HK-2 (cell line): ENCODE results near the gene TH.

ENCODE experiments used
- DNase-seq: peaks from one replicate; pipeline ENCODE4 v3.0.0-alpha.2; 2018; ENCODE audit not compliant: unreplicated experiment

TH gene

DNA sequence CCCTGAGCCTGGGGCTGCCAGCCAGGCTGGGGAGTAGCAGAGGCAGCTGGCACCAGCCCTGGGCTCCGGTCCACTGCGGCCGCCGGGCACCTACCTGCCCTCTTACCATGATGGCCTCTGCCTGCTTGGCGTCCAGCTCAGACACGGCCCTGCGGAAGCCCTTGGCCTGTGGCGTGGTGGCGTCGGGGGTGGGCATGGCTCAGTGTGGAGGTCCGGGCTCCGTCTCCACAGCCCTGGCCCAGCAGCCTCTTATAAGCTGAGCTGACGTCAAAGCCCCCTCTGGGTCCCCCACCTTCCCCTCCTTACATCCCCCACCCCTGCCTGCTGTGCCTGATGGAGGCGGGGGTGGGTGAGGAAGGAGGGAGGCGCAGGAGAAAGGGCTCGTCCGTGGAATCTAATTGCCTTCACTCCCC lies at the start of gene TH:
TSS of gene TH (minus strand) at position 225 of the 413 bp plus-strand sequence. CDS start at position 196, 29 bp downstream.
- no peak for DNase-seq

DNA sequence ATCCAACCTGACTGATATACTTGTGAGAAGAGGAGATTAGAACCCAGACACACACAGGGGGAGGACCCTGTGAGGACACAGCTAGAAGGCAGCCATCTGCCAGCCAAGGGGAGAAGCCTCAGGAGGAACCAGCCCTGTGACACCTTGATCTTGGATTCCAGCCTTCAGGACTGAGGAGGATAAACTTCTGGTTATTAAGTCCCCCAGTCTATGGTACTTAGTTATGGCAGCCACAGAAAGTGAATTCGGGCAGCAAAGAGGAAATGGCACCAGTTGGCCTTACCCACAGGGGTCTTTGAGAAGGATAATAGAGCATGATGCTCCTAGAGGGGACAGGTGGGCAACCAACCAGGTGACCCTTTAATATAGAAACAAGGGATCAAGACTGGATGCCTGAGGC lies 49.4 kb upstream of the TH start:
- DNase-seq = no peak

DNA sequence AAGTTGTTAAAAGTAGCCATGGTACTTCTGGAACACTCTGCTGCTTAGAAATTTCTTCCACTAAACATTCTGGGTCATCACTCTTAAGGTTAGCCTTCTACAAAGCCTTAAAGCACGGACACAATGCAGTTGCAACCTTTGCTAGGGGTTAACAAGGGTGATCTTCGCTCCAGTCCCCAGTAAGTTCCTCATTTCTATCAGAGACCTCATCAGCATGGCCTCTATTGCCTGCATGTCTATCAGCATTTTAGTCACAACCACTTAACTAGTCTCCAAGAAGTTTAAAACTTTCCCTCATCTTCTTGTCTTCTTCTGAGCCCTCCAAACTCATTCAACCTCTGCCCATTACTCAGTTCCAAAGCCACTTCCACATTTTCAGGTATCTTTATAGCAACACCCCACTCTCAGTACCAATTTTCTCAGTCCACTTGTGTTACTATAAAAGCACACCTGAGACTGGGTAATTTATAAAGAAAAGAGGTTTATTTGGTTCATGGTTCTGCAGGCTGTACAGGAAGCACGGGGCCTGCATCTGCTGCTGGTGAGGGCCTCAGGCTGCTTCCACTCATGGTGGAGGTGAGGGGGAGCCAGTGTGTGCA lies 48.7 kb upstream of the TH start:
- no peak for DNase-seq

DNA sequence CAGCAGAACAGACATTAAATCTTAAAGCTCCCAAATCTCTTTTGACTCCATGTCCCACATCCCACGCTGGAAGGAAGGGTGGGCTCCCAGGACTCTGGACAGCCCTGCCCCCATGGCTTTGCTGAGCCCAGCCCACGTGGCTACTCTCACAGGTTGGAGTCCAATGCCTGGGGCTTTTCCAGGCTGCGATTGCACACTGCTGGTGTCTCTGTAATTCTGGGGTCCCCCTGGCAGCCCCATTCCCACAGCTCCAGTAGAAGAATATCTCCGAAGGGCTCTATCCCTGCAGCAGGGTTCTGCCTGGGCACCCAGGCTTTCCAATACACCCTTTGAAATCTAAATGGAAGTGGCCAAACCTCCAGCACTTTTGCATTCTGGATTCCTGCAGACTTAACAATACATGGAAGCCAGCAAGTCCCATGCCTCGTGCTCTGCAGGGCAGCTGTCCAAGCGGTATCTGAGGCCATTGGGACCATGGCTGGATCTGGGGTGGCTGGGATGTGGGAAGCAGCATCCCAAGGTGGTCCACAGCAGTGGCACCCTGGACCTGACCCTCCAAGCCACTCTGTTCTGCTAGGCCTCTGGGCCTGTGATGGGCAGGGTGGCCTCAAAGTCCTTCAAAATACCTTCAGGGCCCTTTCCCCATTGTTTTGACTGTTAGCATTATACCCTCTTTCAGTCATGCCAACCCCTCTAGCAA lies 47.9 kb upstream of the TH start:
- no peak for DNase-seq

DNA sequence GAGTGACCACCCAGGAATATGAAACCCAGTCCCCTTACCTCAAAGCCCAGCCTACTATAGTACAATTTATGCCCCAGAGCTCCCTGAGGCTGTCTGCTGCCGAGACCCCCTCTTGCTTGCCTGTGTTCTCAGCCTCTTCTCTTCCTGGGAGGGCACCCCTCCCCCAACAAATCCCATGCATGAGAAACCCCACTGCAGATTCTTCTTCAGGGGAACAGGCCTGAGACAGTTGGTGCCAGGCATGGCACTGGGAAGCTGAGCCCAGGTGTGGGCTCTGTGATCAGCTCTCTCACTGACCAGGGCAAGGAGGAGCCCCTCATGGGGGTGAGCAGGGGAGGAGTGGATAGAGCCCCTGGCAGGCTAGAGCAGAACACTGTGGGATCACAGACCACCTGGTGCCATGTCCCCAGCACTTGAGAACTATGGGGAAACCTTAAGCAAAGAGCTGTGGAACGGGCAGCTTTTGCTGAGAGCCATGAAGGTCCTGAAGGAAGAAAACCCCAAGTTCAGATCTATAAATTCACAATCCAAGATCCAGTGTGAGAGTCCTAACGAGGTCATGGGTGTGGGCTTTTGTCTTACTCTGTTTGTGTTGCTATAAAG lies 46.5 kb upstream of the TH start:
- no peak for DNase-seq

DNA sequence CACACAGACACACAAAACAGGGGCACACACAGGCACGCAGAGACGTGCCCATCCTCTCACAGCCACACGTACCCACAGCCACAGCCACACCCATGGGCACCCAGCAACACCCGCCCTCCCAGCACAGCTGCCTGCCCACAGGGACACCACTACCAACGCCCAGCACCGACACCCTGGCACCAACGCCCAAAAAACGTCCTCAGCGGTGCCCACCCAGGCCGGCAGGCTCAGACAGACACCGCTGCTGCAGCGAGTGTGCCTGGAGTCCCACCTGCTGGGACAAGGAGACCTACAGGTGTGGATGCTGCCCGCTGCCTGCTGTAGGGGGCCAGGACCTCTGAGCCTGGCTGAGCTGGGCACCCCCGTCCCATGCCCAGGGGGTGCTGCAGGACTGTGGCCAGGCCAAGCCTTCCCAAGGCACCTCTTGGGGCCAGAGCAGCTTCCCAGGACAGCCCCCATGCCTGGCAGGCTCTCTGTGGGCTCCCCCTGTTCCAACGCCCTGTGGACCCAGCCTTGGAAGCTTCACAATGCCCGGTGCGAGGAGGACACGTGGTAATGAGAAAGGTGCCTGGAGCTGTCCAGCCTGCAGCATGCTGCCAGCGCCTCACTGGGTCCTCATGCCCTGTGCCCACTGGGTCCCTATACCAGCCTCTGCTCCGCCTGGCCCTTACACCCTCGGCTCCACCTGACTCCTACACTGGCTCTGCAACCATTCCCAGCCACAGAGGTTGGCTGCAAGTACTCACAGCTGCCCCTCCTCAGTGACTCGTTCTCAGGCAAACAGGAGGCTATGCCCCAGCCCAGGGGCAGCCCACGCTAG lies 45.8 kb upstream of the TH start:
- no peak for DNase-seq

DNA sequence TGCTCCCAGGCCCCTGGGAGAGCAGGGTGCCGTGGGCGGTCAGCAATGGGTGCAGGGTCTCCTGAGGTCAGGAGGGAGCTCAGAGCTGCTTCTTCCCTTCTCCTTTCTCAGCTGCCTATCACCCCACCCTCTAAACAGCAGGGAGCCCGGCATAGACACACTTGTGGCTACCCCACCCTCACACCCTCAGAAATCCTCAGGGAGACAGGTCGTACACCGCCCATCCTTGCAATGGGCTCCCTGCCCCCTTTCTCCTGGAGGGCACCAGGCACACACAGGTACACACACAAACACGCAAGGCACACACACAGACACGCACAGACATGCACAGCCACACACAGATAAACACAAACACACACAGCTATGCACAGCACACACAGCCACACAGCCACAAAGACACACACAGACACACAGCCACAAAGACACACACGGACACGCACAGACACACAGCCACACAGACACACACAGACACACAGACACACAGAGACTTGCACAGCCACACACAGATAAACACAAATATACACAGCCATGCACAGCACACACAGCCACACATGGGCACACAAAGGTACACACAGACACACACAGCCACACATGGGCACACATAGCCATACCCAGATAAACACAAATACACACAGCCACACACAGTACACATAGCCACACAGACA lies 44.9 kb upstream of the TH start:
- DNase-seq = no peak

DNA sequence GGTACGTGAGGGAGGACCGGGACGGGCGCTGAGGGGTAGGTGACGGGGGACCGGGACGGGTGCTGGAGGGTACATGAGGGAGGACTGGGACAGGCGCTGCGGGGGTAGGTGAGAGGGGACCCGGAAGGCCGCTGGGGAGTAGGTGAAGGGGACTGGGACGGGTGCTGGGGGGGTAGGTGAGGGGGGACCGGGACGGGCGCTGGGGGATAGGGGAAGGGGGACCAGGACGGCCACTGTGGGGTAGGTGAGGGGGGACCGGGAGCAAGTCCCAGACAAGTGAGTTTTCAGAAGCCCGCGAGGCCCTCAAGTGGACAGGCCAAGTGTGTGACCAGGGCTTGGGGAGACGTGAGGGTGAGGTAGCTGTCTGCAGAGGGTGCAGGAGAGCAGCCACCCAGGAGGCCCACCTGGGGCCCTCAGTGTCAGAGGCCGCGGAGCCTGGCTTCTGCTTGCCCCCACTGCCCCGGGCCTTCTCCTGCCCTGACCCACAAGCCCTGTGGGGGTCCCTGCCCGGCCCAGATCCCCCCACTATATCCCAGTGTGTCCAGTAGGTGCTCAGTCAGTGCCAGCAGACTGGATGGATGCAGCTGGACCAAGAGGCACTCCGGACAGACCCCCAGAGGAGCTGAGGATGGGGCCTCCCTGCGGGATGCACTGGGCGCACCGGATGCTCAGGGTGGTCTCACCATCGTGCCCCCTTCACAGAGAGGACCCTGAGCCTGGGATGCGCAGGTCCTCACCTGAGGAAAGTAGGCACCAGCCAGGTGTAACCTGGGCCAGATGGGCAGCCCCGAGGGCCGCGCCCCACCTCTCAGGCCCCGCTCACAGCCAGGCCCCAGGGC lies 44.2 kb upstream of the TH start:
- DNase-seq = no peak

DNA sequence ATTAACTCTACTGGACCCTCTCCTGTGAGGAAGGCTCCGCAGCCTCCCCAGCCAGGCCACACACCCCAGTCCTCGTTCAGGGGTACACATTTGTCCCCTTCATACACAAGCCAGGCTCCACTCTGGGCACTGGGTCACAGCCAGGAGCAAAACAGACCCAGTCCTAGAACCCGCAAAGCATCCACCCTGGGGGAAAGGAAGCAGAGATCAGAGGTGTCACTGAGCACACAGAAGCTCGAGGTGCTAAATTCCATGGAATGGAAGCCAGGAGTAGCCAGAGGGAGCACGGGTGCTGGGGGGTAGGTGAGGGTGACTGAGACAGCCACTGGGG lies 43.6 kb upstream of the TH start:
- DNase-seq = no peak

DNA sequence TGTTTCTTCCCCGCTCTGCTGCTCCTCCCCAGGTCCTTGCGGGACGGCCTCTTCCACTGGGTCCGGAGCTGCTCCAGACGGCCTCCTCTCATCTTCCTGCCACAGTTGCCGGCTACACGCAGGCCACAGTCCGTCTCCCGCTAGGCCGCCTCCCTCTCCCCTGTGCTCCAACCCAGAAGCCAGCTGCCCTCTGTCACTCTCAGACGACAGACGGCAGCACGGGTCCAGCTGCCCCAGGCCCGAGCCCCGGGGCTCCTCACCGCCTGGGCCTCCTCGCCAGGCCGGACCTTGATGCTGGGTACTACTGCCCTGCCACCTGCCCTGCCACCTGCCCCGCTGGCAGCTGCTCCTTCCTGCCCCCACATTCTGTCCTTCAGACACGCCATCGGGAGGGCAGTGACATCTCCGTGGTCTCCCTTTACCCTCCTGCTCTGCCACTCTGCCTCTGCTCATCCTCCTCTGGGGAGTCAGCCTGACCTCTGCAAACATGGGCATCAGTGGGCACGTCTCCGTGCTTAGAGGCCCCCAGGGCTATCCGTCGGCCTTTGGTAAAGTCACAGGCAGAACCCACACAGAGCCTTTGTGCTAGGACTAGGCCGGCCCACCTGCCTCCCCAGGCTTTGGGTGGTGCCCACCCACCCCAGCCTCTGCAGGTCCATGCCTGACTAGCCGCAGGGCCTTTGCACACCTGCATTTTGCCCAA lies 43.1 kb upstream of the TH start:
- DNase-seq = no peak

DNA sequence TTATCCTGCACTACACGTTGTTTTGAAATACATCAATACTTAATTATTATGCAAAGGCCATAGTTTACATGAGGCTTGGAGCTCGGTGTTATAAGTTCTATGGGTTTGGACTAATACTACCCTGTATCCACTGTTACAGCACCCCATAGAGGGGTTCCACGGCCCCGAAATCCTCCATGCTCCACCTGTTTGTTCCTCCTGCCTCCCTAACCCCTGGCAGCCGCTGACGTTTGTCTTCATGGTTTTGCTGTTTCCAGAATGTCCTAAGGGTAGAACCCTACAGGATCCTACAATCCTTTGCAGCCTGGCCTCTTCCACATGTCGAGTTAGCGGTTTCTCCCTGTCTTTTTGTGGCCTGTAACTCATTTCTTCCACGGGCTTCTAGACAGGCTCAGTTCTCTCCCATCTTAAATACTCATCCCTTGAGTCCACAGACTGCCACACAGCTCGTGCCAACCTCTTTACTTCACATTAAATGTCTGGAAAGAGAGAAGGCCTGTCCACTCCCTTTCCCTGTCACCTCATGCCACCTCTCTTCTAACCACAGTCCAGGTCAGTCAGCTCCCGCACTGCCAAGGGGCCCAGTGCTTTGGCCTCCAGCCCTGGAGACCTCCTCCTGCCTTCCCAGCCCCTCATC lies 42.4 kb upstream of the TH start:
- DNase-seq = no peak

DNA sequence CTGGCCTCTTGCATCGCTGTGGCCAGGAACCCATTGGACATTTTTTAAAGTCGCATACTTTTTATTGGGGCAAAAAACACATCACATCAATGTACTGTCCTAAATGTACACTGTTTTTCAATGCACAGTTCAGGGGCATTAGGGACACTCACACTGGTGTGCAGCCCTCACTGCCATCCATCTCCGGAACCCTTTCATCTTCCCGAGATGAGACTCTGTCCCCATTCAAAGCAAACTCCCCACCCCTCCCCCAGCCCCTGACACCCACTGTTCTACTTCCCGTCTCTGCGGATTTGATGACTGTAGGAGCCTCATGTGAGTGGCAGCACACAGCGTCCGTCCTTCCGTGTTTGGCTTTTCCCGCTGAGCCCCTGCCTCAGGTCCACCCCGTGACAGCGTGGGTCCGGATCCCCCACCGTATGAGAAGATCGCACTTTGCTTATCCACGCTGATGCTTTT lies 41.8 kb upstream of the TH start:
- no peak for DNase-seq

DNA sequence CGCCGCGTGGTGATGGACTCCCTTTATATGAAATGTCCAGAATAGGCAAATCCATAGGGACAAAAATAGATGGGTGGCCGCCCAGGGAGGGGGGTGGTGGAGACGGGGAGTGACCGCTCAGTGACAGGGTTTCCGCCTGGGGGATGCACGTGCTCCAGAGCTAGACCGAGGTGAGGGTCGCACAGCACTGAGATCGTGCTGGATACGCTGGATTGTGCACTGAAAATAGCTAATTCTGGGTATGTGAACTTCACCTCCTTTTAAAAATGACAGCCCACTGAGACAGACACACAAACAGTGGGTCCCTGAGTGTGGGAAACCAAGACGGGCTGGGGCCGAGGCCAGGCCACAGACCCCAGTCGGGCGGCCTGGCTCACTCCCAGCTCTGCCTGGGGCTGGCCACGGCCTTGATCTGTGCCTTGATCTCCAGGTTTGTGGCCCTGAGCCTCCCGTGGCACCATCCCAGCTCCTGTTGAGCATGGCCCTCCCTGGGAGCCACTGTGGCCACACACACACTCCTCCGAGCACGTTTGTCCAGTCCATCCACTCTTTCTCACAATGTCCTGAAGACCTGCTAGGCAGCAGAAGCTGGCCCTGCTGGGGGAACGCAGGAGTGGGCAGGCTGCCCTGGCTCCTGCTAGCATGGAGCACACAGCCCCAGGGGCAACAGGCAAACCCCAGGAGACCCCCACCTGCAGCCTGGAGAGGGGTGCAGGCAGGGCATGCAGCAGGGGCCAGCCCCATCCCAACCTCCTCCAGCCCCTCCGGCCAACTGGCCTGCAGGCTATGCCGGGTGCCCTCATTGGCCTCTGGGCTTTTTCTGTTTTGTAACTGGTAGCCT lies 41.0 kb upstream of the TH start:
- DNase-seq = no peak

DNA sequence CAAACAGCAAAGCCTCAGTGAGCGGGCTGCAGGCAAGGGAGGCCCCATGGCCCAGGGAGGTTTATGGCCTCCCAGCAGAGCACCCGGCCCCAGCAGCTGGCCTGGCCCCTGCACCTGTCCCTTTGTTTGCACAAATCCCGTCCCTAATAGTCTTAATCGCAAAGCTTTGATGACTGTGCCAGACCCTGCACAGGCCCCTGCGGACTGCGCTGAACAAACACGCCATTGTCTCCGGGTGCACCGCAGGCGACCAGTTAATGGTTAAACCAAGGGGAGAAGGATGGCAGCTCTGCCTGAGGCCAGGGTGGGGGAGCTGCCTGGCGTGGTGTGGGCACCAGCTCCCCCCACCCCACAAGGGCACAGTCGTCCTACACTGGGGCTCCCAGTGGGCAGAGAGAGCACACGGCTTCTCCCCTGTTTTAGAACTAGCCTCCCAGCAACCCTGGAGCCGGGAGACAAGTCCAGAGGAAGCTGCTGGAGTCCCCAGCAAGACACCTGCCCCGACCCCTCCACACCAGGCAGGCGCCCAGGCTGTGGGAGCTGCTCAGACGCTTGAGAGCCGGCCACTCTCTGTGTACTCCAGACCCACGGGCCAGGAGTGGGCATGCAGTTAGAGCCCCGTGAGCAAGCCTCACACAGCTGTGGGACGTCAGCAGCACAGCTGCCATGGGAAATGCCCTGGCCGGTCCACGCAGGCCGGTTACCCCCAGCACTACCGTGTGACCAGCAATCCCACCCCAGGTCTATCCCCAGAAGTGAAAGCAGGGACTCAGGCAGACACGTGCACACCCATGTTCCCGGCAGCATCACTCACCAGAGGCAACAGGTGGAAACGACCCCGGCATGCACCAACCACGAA lies 39.7 kb upstream of the TH start:
- DNase-seq = no peak

DNA sequence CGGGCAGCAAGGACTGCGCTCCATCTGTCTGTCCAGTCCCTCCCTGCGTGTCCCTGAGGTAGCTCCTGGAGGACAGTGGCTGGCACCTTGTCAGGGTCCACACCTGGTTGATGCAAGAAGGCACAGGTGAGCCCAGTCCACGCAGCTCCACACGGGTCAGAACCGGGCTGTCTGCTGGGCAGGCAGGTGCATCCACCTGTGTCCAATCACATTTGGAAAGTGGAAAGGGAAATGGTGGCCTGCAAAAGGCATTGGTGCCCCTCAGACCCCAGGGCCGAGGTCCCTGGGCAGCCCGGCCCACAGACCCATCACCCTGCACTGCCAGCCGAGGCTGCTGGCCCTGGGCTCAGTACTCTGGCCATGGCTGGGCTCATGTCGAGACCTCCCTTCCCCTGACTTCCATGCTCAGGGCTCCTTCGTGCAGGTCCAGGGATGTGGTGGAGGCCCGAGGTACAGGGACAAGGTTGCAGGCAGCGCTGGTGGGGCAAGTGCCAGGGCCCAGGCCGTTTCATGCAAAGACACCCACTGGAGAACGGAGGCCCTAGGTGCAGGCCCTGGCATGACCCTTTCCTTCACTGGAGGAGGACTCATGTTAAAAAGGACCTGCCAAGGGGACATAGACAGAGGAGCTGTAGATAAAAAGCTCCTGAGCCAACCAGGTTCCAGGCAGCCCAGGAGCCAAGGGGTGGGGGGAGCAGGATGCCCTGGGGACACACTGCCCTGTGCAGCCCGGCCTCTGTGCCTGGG lies 38.9 kb upstream of the TH start:
- DNase-seq = no peak

DNA sequence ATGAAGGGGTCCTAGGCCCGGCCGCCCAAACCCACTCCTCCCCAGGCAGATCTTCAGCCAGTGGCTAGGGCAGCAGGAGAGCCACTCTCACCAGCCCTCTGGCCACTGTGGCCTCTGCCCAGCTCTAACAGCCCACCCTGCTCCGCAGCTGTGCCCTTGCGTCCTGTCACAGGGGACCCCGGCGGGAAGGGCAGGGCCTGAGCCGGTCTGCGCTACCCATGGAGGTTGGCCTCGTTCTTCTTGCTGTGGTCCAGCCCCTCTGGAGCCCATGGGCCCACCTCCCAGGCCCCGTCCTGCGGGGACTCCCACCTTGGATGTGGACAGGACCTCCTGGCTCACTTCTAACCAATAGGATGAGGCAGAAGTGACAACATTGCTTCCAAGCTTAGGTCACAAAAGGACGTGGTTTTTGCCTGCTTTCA lies 38.3 kb upstream of the TH start:
- no peak for DNase-seq

DNA sequence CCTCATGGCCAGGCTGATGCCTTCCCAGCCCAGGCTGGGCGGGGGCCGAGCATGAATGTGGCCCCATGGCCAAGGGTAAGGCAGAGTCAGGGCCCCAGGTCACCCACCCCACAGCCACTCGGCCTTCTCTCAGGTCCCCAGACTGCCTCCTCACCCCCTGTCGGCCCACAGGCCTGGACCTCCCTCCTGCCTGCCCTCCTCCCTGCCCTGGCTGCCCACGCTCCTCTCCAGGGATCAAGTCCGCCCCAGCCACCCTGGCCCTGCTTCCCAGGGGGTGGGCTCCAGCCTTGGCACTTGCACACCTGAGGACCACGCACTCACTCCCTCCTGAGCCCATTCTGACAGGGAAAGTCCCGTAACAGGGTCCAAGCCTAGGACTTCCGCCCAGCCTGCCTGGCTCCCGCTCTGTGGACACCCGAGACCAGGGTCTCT lies 37.8 kb upstream of the TH start:
- DNase-seq = no peak
